ENCODE data around the gene FGD2.

Gene FGD2

DNA sequence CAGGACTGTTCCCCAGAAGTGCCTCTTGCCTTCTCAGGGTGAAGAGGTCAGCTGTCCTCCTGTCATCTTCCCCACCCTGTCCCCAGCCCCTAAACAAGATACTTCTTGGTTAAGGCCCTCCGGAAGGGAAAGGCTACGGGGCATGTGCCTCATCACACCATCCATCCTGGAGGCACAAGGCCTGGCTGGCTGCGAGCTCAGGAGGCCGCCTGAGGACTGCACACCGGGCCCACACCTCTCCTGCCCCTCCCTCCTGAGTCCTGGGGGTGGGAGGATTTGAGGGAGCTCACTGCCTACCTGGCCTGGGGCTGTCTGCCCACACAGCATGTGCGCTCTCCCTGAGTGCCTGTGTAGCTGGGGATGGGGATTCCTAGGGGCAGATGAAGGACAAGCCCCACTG, 41.1 kb upstream of the FGD2 start:
- TF ChIP-seq, protein P1, sequence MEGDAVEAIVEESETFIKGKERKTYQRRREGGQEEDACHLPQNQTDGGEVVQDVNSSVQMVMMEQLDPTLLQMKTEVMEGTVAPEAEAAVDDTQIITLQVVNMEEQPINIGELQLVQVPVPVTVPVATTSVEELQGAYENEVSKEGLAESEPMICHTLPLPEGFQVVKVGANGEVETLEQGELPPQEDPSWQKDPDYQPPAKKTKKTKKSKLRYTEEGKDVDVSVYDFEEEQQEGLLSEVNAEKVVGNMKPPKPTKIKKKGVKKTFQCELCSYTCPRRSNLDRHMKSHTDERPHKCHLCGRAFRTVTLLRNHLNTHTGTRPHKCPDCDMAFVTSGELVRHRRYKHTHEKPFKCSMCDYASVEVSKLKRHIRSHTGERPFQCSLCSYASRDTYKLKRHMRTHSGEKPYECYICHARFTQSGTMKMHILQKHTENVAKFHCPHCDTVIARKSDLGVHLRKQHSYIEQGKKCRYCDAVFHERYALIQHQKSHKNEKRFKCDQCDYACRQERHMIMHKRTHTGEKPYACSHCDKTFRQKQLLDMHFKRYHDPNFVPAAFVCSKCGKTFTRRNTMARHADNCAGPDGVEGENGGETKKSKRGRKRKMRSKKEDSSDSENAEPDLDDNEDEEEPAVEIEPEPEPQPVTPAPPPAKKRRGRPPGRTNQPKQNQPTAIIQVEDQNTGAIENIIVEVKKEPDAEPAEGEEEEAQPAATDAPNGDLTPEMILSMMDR (IDR thresholded peaks at IDR 0.05; ENCODE audit: insufficient read depth, low read length, poor library complexity, severe bottlenecking) = no peak
- TF ChIP-seq EZH2phosphoT487 (conservative IDR thresholded peaks at IDR 0.05; ENCODE audit: low read length) = no peak
- H3K27me3 ChIP-seq (ENCODE audit: low read length) = no peaks in the 10 kb centered on the region
- no peaks in the 10 kb centered on the region for H4K20me1 ChIP-seq (ENCODE audit: low read depth, low read length)
- no peak overlapping the region for H2AFZ ChIP-seq (ENCODE audit: low read depth, low read length, severe bottlenecking)
- H3K9me3 ChIP-seq (ENCODE audit: insufficient read depth, low read length) = no peaks in the 10 kb centered on the region
- H3K79me2 ChIP-seq (ENCODE audit: insufficient read depth, low read length) = no peaks in the 10 kb centered on the region
- H3K36me3 ChIP-seq (ENCODE audit: low read length) = no peaks in the 10 kb centered on the region
- no peak overlapping the region for H3K27ac ChIP-seq (ENCODE audit: low read depth, low read length)
- no peak overlapping the region for H3K4me2 ChIP-seq (ENCODE audit: low read depth, low read length, poor library complexity, severe bottlenecking)
- no peak overlapping the region for H3K4me3 ChIP-seq (ENCODE audit: insufficient read depth, low read length, poor library complexity, severe bottlenecking)
- H3K9ac ChIP-seq (ENCODE audit: low read length) = no peak overlapping the region
- peaks cover 16% of the 10 kb centered on the region for H3F3A ChIP-seq (ENCODE audit: insufficient read depth)
- H3K9me2 ChIP-seq (replicated peaks; ENCODE audit: insufficient read depth, low read length) = no peaks in the 10 kb centered on the region

DNA sequence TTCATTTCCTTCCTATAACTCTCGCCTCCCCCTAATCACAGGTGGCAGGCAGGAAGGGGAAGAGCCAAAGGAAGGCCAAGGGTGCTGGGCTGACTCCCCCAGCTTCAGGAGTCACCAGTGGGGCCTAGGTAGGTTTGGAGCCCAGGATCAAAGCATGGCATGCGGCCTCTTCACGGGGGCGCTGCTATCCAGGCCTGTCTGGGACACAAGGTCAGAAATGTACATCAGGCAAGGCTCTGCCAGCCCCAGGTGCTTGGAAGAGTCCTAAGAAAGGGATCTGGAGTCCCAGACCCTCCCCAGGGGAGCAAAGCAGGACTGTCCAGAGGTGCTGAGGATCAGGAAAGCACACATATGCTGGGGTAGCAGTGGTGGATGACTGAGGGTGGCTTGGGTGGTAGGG, 40.5 kb upstream of the FGD2 start:
- no peaks in the 10 kb centered on the region for H3K36me3 ChIP-seq (ENCODE audit: low read length)
- no peaks in the 10 kb centered on the region for H3K79me2 ChIP-seq (ENCODE audit: insufficient read depth, low read length)
- no peak overlapping the region for H3K9ac ChIP-seq (ENCODE audit: low read length)
- H3K27me3 ChIP-seq (ENCODE audit: low read length) = no peaks in the 10 kb centered on the region
- H3K27ac ChIP-seq (ENCODE audit: low read depth, low read length) = no peak overlapping the region
- peaks cover 15% of the 10 kb centered on the region for H3F3A ChIP-seq (ENCODE audit: insufficient read depth)
- no peaks in the 10 kb centered on the region for H3K9me2 ChIP-seq (replicated peaks; ENCODE audit: insufficient read depth, low read length)
- H4K20me1 ChIP-seq (ENCODE audit: low read depth, low read length) = no peaks in the 10 kb centered on the region
- H3K9me3 ChIP-seq (ENCODE audit: insufficient read depth, low read length) = no peaks in the 10 kb centered on the region
- no peak overlapping the region for H2AFZ ChIP-seq (ENCODE audit: low read depth, low read length, severe bottlenecking)
- TF ChIP-seq EZH2phosphoT487 (conservative IDR thresholded peaks at IDR 0.05; ENCODE audit: low read length) = no peak
- TF ChIP-seq, protein P1 (IDR thresholded peaks at IDR 0.05; ENCODE audit: insufficient read depth, low read length, poor library complexity, severe bottlenecking) = no peak
- H3K4me3 ChIP-seq (ENCODE audit: insufficient read depth, low read length, poor library complexity, severe bottlenecking) = no peak overlapping the region
- no peak overlapping the region for H3K4me2 ChIP-seq (ENCODE audit: low read depth, low read length, poor library complexity, severe bottlenecking)

DNA sequence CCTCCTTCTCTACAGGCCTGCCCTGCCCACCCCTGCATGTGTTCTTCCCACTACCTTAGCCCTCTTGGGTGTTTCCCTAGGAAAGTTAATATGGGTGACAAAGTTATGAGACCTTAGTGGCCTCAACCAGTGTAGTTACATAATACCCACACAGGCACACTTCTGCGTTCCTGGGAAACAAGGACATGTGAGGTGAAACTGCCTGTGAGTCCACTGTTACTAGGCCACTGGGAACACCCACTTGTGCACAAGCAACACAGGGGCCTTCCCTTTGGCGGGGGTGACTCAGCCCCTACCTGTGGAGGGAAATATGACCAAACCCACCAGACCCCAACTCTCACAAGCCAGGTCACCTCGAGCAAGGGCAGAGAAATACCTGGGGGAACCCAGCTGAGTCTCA, 38.2 kb upstream of the FGD2 start:
- no peak overlapping the region for H3K4me2 ChIP-seq (ENCODE audit: low read depth, low read length, poor library complexity, severe bottlenecking)
- no peaks in the 10 kb centered on the region for H3K27me3 ChIP-seq (ENCODE audit: low read length)
- H3K36me3 ChIP-seq (ENCODE audit: low read length) = 0 out of 2 replicates have a peak, but pooled peaks cover 2% of the 10 kb centered on the region
- H3K9me3 ChIP-seq (ENCODE audit: insufficient read depth, low read length) = no peaks in the 10 kb centered on the region
- no peak overlapping the region for H3K27ac ChIP-seq (ENCODE audit: low read depth, low read length)
- no peaks in the 10 kb centered on the region for H4K20me1 ChIP-seq (ENCODE audit: low read depth, low read length)
- TF ChIP-seq, protein P1 (IDR thresholded peaks at IDR 0.05; ENCODE audit: insufficient read depth, low read length, poor library complexity, severe bottlenecking) = no peak
- TF ChIP-seq EZH2phosphoT487 (conservative IDR thresholded peaks at IDR 0.05; ENCODE audit: low read length) = no peak
- no peak overlapping the region for H3K9ac ChIP-seq (ENCODE audit: low read length)
- no peak overlapping the region for H3K4me3 ChIP-seq (ENCODE audit: insufficient read depth, low read length, poor library complexity, severe bottlenecking)
- H2AFZ ChIP-seq (ENCODE audit: low read depth, low read length, severe bottlenecking) = no peak overlapping the region
- H3K79me2 ChIP-seq (ENCODE audit: insufficient read depth, low read length) = no peaks in the 10 kb centered on the region
- H3K9me2 ChIP-seq (replicated peaks; ENCODE audit: insufficient read depth, low read length) = no peaks in the 10 kb centered on the region
- peaks cover 13% of the 10 kb centered on the region for H3F3A ChIP-seq (ENCODE audit: insufficient read depth)
